ENCODE results near the gene RAB42.

DNA sequence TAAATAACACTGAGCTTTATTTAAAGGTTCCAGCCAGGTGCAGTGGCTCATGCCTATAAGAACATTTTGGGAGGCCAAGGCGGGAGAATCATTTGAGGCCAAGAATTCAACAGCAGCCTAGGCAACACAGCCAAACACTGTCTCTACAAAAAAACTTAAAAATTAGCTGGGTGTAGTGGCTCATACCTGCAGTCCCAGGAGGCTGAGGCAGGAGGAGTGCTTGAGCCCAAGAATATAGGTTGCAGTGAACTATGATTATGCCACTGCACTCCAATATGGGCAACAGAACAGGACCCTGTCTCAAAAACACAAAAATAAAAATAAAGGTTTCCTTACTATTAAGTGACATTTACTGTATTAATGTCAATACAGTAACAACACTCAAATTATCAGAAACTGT lies 48.7 kb downstream of the RAB42 start:
- TF ChIP-seq, protein P1, sequence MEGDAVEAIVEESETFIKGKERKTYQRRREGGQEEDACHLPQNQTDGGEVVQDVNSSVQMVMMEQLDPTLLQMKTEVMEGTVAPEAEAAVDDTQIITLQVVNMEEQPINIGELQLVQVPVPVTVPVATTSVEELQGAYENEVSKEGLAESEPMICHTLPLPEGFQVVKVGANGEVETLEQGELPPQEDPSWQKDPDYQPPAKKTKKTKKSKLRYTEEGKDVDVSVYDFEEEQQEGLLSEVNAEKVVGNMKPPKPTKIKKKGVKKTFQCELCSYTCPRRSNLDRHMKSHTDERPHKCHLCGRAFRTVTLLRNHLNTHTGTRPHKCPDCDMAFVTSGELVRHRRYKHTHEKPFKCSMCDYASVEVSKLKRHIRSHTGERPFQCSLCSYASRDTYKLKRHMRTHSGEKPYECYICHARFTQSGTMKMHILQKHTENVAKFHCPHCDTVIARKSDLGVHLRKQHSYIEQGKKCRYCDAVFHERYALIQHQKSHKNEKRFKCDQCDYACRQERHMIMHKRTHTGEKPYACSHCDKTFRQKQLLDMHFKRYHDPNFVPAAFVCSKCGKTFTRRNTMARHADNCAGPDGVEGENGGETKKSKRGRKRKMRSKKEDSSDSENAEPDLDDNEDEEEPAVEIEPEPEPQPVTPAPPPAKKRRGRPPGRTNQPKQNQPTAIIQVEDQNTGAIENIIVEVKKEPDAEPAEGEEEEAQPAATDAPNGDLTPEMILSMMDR (conservative IDR thresholded peaks at IDR 0.05; ENCODE audit: low read depth, low read length) = peak; percentile 34; the same call in 1 of the 2 replicates
- TF ChIP-seq EZH2 (IDR thresholded peaks at IDR 0.05; ENCODE audit: borderline replicate concordance, low read depth, low read length, poor library complexity, severe bottlenecking) = no peak
